Measurements from ENCODE around the gene LNX1. TPM values are rescaled to one million over a fixed set of nuclear protein-coding genes. Genes with fewer than 3 reads are reported as not detected.

The LNX1 gene
- total RNA-seq, 1 donor = 3.5 TPM

DNA sequence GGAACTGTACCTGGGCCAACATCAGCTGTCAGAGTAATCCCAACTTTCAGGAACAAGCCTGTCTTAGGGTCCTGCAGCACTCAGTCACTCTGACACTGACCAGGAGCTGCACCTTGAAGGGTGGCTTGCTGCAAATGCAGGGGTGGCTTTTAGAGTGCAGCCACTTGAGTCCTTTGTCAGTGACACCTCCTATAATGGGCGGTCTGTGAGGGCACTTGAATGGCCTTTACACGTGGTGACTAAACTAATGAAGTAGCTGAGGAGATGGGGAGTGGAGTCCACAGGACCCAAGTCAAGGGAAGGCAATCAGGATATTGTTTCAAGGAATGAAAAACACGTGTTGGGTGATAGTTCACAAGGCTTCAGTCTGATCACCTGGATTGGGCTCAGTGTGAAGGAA lies 11.1 kb upstream of the LNX1 start:
- TF ChIP-seq, protein P1, sequence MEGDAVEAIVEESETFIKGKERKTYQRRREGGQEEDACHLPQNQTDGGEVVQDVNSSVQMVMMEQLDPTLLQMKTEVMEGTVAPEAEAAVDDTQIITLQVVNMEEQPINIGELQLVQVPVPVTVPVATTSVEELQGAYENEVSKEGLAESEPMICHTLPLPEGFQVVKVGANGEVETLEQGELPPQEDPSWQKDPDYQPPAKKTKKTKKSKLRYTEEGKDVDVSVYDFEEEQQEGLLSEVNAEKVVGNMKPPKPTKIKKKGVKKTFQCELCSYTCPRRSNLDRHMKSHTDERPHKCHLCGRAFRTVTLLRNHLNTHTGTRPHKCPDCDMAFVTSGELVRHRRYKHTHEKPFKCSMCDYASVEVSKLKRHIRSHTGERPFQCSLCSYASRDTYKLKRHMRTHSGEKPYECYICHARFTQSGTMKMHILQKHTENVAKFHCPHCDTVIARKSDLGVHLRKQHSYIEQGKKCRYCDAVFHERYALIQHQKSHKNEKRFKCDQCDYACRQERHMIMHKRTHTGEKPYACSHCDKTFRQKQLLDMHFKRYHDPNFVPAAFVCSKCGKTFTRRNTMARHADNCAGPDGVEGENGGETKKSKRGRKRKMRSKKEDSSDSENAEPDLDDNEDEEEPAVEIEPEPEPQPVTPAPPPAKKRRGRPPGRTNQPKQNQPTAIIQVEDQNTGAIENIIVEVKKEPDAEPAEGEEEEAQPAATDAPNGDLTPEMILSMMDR (IDR thresholded peaks at IDR 0.05; ENCODE audit: insufficient read depth, low read length) = no peak
- no peak overlapping the region for H3K4me3 ChIP-seq (ENCODE audit: low read depth, low read length)
- DNase-seq (ENCODE audit: low read depth) = no peak

DNA sequence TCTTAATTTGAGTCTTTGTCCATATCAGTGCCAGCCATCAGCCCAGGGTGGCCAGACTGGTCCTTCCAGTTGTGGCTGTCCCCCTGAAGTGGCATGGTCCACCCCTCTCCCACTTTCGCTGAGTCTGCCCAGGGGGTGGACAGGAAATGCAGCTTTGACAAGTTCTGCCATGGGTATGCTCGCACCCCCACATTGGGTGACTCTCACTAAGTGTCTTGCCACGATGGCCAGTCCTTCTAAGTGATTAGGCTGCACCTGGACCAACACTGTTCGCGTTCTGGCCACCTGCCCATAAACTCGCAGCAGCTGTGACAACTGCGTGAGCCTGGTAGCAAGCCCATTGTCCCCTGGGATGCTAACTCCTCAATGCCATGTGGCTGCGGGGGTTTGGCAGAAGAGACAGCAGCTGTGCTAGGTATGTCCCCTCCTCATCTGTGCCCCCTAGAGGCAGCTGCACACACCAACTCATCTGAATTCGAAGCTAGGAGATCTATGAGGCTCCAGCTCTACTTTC lies 10.0 kb upstream of the LNX1 start:
- TF ChIP-seq, protein P1 (IDR thresholded peaks at IDR 0.05; ENCODE audit: insufficient read depth, low read length) = peak; percentile 20
- no peak for DNase-seq (ENCODE audit: low read depth)
- H3K4me3 ChIP-seq (ENCODE audit: low read depth, low read length) = no peak overlapping the region

DNA sequence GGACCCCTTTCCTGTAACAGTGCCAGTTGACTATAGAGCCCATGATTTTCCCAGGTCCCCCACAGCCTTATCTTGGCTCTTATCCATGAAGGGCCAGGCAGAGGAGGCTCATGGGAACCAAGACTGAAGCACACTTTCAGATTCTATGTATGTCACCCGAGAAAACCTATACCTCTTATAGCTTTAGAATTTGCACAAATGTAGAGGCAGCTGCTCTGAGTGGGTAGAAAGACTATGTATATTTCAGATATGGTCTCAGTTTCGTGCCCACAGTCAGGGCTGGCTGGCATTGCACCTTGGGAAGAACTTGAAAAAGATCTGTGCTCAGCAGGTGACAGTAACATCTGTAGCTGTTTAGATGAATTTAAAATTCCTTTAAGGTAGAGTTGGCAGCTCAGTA lies 8.3 kb upstream of the LNX1 start:
- TF ChIP-seq, protein P1 (IDR thresholded peaks at IDR 0.05; ENCODE audit: insufficient read depth, low read length) = no peak
- no peak overlapping the region for H3K4me3 ChIP-seq (ENCODE audit: low read depth, low read length)
- no peak for DNase-seq (ENCODE audit: low read depth)

DNA sequence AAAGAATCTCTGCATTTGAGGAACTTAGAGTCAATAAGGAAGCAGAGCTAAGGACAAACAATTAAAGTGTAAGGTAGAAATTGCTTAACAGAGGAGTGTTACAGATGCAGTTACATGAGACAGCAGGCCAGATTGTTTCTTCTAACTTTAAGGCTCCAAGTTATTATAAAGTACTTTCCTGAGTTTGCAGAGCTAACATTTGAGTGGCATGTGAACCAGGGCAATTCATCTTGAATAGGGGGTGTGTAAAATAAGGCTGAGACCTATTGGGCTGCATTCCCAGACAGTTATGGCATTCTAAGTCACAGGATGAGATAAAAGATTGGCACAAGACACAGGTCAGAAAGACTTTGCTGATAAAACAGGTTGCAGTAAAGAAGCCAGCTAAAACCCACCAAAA lies 7.6 kb upstream of the LNX1 start:
- TF ChIP-seq, protein P1 (IDR thresholded peaks at IDR 0.05; ENCODE audit: insufficient read depth, low read length) = no peak
- DNase-seq (ENCODE audit: low read depth) = peak; percentile 65

DNA sequence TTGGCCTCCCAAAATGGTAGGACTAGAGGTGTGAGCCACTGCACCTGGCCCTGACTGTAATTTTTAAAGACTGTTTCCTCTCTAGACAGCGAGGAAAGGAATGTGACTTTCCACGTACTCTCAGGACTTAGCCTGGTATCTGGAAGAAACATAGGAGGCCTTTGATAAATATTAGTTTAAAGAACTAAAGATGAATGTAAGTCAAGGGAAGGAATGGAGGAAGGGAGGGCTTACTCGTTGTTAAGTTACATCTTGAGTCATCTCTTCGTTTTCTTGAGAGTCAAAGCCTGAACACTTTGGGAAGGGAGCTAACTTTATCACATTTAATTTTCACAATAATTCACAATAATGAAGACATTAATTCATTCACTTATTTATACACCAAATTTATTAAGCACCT lies 7.2 kb upstream of the LNX1 start:
- TF ChIP-seq, protein P1 (IDR thresholded peaks at IDR 0.05; ENCODE audit: insufficient read depth, low read length) = no peak
- no peak overlapping the region for H3K4me3 ChIP-seq (ENCODE audit: low read depth, low read length)
- DNase-seq (ENCODE audit: low read depth) = no peak

More for the DNA sequence above, 7.6 kb upstream of the LNX1 start:
- H3K4me3 ChIP-seq (ENCODE audit: low read depth, low read length) = no peak overlapping the region

DNA sequence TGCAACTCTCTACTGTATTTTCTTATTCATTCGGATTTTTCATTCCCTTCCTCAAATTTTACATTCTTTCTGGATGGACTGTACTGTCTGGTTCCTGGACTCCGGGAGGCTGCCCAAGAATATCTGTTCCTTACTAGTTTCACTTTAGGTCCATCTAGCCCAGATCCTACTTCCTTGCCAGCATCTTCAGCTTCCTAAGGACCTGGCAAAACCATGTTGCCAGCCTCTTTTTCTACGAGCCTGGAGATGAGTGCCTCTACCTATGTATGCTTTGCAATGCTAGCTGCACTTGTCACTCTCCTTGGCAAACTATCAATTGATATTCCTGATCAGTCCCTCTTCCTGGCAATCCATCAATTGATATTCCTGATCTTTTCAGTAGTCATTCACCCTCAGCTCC lies 5.6 kb upstream of the LNX1 start:
- TF ChIP-seq, protein P1 (IDR thresholded peaks at IDR 0.05; ENCODE audit: insufficient read depth, low read length) = no peak
- H3K4me3 ChIP-seq (ENCODE audit: low read depth, low read length) = no peak overlapping the region
- no peak for DNase-seq (ENCODE audit: low read depth)

DNA sequence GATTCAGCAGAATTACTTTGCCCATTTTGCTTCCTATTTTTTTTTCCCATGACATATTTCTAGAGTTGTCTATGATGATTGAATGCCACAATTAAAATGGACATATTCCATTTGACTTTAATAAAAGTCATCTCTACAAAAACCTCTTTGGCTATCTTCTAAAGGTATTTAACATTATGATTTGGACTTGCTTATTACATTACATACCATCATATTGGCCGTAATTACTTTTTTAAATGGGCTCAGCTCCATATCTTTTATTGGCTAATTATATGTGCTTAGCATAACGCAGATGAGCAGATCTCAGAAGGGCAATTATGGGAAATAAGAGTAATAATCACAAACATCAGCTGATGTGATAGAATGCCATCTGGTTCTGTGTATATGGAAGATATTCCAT lies 4.5 kb upstream of the LNX1 start:
- TF ChIP-seq, protein P1 (IDR thresholded peaks at IDR 0.05; ENCODE audit: insufficient read depth, low read length) = no peak
- no peak for DNase-seq (ENCODE audit: low read depth)
- no peak overlapping the region for H3K4me3 ChIP-seq (ENCODE audit: low read depth, low read length)

All from fibroblast of the aortic adventitia (primary cell).